Muscle of leg (tissue), 11 donors: ENCODE measurements around the gene FMC1. TPM values are rescaled to one million over a fixed set of nuclear protein-coding genes. Genes with fewer than 3 reads are reported as not detected.
"Not testable (repeated sequence)": the region's sequence is repeated elsewhere in the genome, so short reads cannot be mapped to it uniquely, and the experiment has no call there.

Experiments used
- DNase-seq: peaks from one replicate; pipeline ENCODE4 v3.0.0; 2013
- H3K27ac ChIP-seq: one replicate; pipeline ENCODE4 v1.5.1; 2013; ENCODE audit warnings: mild to moderate bottlenecking, low read length, control low read depth
- H3K27me3 ChIP-seq: one replicate; pipeline ENCODE4 v1.6.1; 2013; ENCODE audit warnings: low read length; ENCODE audit not compliant: control insufficient read depth, insufficient read depth
- H3K36me3 ChIP-seq: one replicate; pipeline ENCODE4 v1.6.1; 2013; ENCODE audit warnings: low read length; ENCODE audit not compliant: control insufficient read depth, insufficient read depth
- H3K4me1 ChIP-seq: one replicate; pipeline ENCODE4 v1.6.1; 2013; ENCODE audit warnings: low read length; ENCODE audit not compliant: control insufficient read depth, insufficient read depth
- H3K4me3 ChIP-seq: one replicate; pipeline ENCODE4 v1.5.1; 2013; ENCODE audit warnings: low read length, control low read depth
- H3K9me3 ChIP-seq: replicated peaks from 2 replicates; pipeline ENCODE4 v1.6.1; 2013; ENCODE audit warnings: low read depth, low read length; ENCODE audit not compliant: control insufficient read depth
- WGBS: methylation state at CpG from one replicate; pipeline ENCODE4 v1.1.5; 2013; ENCODE audit warnings: missing lambda C conversion rate; ENCODE audit not compliant: insufficient coverage; 5-methylcytosine and 5-hydroxymethylcytosine counted together
- polyA plus RNA-seq, 8 donors: library from polyadenylated mRNA; unstranded; fragments of 120-200 nt; gene quantifications; one replicate each; pipeline versions ENCODE4 v1.2.1 to v1.2.3, GENCODE V29; 2013; ENCODE audit warnings: inconsistent platforms in 1 of 8, low replicate concordance in 1 of 8; ENCODE audit not compliant: insufficient read length in 8 of 8, insufficient read depth in 1 of 8
- total RNA-seq: library from RNA; stranded (reverse); fragments of 120-200 nt; gene quantifications from one replicate; pipeline ENCODE4 v1.2.4, GENCODE V29; 2013

The FMC1 gene
- total and polyA plus RNA-seq, 9 donors: 13.5 to 22.7 (median 17.8) TPM

- no peak for DNase-seq
- no peak overlapping the region for H3K4me3 ChIP-seq
- H3K27ac ChIP-seq: no peak overlapping the region
- H3K4me1 ChIP-seq: no peaks in the 10 kb centered on the region
- peaks cover 5% of the 10 kb centered on the region for H3K36me3 ChIP-seq
- H3K27me3 ChIP-seq: no peaks in the 10 kb centered on the region
- no peaks in the 10 kb centered on the region for H3K9me3 ChIP-seq
- WGBS: 69% methylated on average over 1 of the region's 1 CpG
These were observed 36.6 kb upstream of the FMC1 start for GRCh38 chr7:139304517-139304916.

GRCh38 chr7:139317939-139318505 lies 23.1 kb upstream of the FMC1 start:
- no peaks in the 10 kb centered on the region for H3K36me3 ChIP-seq
- H3K4me1 ChIP-seq: peaks cover 9% of the 10 kb centered on the region
- H3K27ac ChIP-seq: no peak overlapping the region
- H3K4me3 ChIP-seq: no peak overlapping the region
- no peaks in the 10 kb centered on the region for H3K27me3 ChIP-seq
- 80% methylated on average over 2 of the region's 5 CpGs for WGBS
- no peaks in the 10 kb centered on the region for H3K9me3 ChIP-seq
- DNase-seq: no peak

GRCh38 chr7:139321071-139321745 lies 19.9 kb upstream of the FMC1 start:
- no peaks in the 10 kb centered on the region for H3K36me3 ChIP-seq
- DNase-seq: peak; percentile 33
- WGBS: 49% methylated on average over 10 of the region's 11 CpGs

GRCh38 chr7:139324709-139325108 lies 16.4 kb upstream of the FMC1 start:
- 94% methylated on average over 3 of the region's 11 CpGs for WGBS
- H3K27me3 ChIP-seq, DNase-seq, H3K9me3 ChIP-seq, H3K4me3 ChIP-seq, H3K27ac ChIP-seq, H3K36me3 ChIP-seq, H3K4me1 ChIP-seq: not testable (repeated sequence)

More at GRCh38 chr7:139321071-139321745, 19.9 kb upstream of the FMC1 start:
- Histone ChIP-seq H3K4me3 (no peak overlapping the region), H3K27ac (peak overlapping the region; percentile 76), H3K4me1 (peaks cover 9% of the 10 kb centered on the region), H3K27me3 (no peaks in the 10 kb centered on the region), H3K9me3 (no peaks in the 10 kb centered on the region)

- DNase-seq: no peak
- Histone ChIP-seq H3K4me3 (no peak overlapping the region), H3K27me3 (no peaks in the 10 kb centered on the region), H3K27ac (no peak overlapping the region), H3K36me3 (no peaks in the 10 kb centered on the region), H3K9me3 (no peaks in the 10 kb centered on the region), H3K4me1 (no peaks in the 10 kb centered on the region)
- 44% methylated on average over 1 of the region's 2 CpGs for WGBS
These were observed 12.8 kb upstream of the FMC1 start for GRCh38 chr7:139328375-139328774.

GRCh38 chr7:139329119-139329518 lies 12.0 kb upstream of the FMC1 start:
- Histone ChIP-seq H3K27ac (no peak overlapping the region), H3K27me3 (no peaks in the 10 kb centered on the region), H3K4me1 (no peaks in the 10 kb centered on the region), H3K9me3 (no peaks in the 10 kb centered on the region), H3K4me3 (no peak overlapping the region), H3K36me3 (no peaks in the 10 kb centered on the region)
- no CpG with 5 or more reads among the region's 2 CpGs for WGBS
- DNase-seq: no peak

- 75% methylated on average over 1 of the region's 3 CpGs for WGBS
- Histone ChIP-seq H3K27ac (no peak overlapping the region), H3K4me1 (no peaks in the 10 kb centered on the region), H3K9me3 (no peaks in the 10 kb centered on the region), H3K27me3 (no peaks in the 10 kb centered on the region), H3K4me3 (no peak overlapping the region), H3K36me3 (no peaks in the 10 kb centered on the region)
- DNase-seq: no peak
These were observed 10.7 kb upstream of the FMC1 start for GRCh38 chr7:139330333-139331030.

GRCh38 chr7:139332697-139333359 lies 8.3 kb upstream of the FMC1 start:
- Histone ChIP-seq H3K27ac (no peak overlapping the region), H3K27me3 (no peaks in the 10 kb centered on the region), H3K36me3 (no peaks in the 10 kb centered on the region), H3K4me1 (no peaks in the 10 kb centered on the region), H3K4me3 (no peak overlapping the region), H3K9me3 (no peaks in the 10 kb centered on the region)
- WGBS: 81% methylated on average over 3 of the region's 5 CpGs
- DNase-seq: no peak

- not testable (repeated sequence) for DNase-seq, H3K36me3 ChIP-seq, H3K9me3 ChIP-seq, H3K4me3 ChIP-seq, H3K27ac ChIP-seq, H3K4me1 ChIP-seq, H3K27me3 ChIP-seq
- whole genome bisulfite sequencing: no CpG with 5 or more reads among the region's 13 CpGs
These were observed 7.7 kb upstream of the FMC1 start for GRCh38 chr7:139333443-139333842.
